H7 (cell line): ENCODE results near the gene LST1. TPM values are rescaled to one million over a fixed set of nuclear protein-coding genes. Genes with fewer than 3 reads are reported as not detected.

Source experiments
- DNase-seq: peaks from one replicate; pipeline ENCODE4 v3.0.0; 2012
- H3K27me3 ChIP-seq: 2 replicates; pipeline ENCODE4 v1.6.0; 2011; ENCODE audit warnings: mild to moderate bottlenecking, low read length; ENCODE audit not compliant: control insufficient read depth, insufficient read depth
- H3K36me3 ChIP-seq: replicated peaks from 2 replicates; pipeline ENCODE4 v1.5.1; 2011; ENCODE audit warnings: low read length; ENCODE audit not compliant: control insufficient read depth, insufficient read depth
- H3K4me3 ChIP-seq: 2 replicates; pipeline ENCODE4 v1.5.1; 2011; ENCODE audit warnings: low read depth, mild to moderate bottlenecking, control low read depth, low read length, moderate library complexity; ENCODE audit not compliant: insufficient read depth
- total RNA-seq: library from RNA; depleted of rRNA; stranded (reverse); fragments of >200 nt; shearing (Covaris generic); gene quantifications from 2 replicates; pipeline ENCODE4 v1.2.3, GENCODE V29; 2014; rRNA removed

The LST1 gene
- total RNA-seq, 1 experiment from 2014 or later = not detected

DNA sequence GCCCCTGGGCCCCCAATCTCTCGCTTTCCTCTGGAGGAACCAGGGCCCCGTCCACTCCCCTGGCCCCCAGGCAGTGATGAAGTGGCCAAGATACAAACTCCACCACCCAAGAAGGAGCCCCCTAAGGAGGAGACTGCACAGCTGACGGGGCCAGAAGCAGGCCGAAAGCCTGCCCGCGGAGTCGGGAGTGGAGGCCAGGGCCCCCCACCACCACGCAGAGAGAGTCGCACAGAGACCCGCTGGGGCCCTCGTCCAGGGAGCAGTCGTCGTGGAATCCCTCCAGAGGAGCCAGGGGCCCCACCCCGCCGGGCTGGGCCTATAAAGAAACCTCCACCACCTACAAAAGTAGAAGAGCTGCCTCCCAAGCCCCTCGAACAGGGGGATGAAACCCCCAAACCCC lies 45.1 kb downstream of the LST1 start:
- DNase-seq = no peak

DNA sequence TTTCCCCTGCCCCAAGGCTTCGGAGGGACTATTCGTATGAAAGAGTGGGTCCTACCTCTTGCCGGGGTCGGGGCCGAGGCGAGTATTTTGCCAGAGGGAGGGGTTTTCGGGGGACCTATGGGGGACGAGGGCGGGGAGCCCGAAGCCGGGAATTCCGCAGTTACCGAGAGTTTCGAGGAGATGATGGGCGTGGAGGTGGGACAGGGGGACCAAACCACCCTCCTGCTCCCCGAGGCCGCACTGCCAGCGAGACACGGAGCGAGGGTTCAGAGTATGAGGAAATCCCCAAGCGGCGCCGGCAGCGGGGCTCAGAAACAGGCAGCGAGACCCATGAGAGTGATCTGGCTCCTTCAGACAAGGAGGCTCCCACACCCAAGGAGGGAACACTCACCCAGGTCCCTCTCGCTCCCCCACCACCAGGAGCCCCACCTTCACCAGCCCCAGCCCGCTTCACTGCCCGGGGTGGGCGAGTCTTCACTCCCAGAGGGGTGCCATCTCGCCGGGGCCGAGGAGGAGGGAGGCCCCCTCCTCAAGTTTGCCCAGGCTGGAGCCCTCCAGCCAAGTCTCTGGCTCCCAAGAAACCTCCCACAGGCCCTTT lies 45.7 kb downstream of the LST1 start:
- Histone ChIP-seq H3K36me3 (peaks cover 83% of the 10 kb centered on the region), H3K27me3 (no peaks in the 10 kb centered on the region), H3K4me3 (no peak overlapping the region)
- no peak for DNase-seq

More for the DNA sequence above, 45.1 kb downstream of the LST1 start:
- peaks cover 85% of the 10 kb centered on the region for H3K36me3 ChIP-seq
- no peaks in the 10 kb centered on the region for H3K27me3 ChIP-seq
- H3K4me3 ChIP-seq = no peak overlapping the region

DNA sequence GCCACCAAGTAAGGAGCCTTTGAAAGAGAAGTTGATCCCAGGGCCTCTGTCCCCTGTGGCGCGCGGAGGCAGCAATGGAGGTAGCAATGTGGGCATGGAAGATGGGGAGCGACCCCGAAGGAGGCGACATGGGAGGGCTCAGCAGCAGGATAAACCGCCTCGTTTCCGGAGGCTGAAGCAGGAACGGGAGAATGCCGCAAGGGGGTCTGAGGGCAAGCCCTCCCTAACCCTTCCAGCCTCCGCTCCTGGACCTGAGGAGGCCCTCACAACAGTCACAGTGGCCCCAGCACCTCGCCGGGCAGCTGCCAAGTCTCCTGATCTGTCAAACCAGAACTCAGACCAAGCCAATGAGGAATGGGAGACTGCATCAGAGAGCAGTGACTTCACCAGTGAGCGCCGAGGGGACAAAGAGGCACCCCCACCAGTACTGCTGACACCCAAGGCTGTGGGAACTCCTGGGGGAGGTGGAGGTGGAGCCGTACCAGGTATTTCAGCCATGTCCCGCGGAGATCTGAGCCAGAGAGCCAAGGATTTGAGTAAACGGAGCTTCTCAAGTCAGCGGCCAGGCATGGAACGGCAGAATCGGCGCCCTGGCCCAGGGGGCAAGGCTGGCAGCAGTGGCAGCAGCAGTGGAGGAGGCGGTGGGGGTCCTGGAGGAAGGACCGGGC lies 46.3 kb downstream of the LST1 start:
- no peak overlapping the region for H3K4me3 ChIP-seq
- peaks cover 84% of the 10 kb centered on the region for H3K36me3 ChIP-seq
- DNase-seq = no peak
- H3K27me3 ChIP-seq = no peaks in the 10 kb centered on the region

- H3K36me3 ChIP-seq = peaks cover 77% of the 10 kb centered on the region
- no peak for DNase-seq
Measured at GRCh38 chr6:31633447-31633846, 47.4 kb downstream of the LST1 start.

GRCh38 chr6:31634131-31634530 lies 48.1 kb downstream of the LST1 start:
- peaks cover 71% of the 10 kb centered on the region for H3K36me3 ChIP-seq
- H3K4me3 ChIP-seq = no peak overlapping the region
- no peaks in the 10 kb centered on the region for H3K27me3 ChIP-seq
- DNase-seq = no peak

More at GRCh38 chr6:31633447-31633846, 47.4 kb downstream of the LST1 start:
- no peaks in the 10 kb centered on the region for H3K27me3 ChIP-seq
- H3K4me3 ChIP-seq = no peak overlapping the region

GRCh38 chr6:31634969-31635575 lies 49.0 kb downstream of the LST1 start:
- no peak for DNase-seq
- Histone ChIP-seq H3K36me3 (peaks cover 71% of the 10 kb centered on the region), H3K27me3 (no peaks in the 10 kb centered on the region), H3K4me3 (no peak overlapping the region)

GRCh38 chr6:31636698-31637596 lies 50.9 kb downstream of the LST1 start:
- DNase-seq = no peak
- H3K27me3 ChIP-seq = no peaks in the 10 kb centered on the region
- H3K4me3 ChIP-seq = no peak overlapping the region
- peaks cover 73% of the 10 kb centered on the region for H3K36me3 ChIP-seq

Other genes starting within 250 kb of the LST1 start
- 7.3 and 27.3 TPM in 2 replicates for gene HLA-B, start 229.1 kb upstream of the LST1 start, total RNA-seq
- 12.0 and 14.7 TPM in 2 replicates for gene MICA, start 182.7 kb upstream of the LST1 start, total RNA-seq
- 50.3 and 55.4 TPM in 2 replicates for gene MICB, start 88.1 kb upstream of the LST1 start, total RNA-seq
- gene MCCD1, start 57.3 kb upstream of the LST1 start, total RNA-seq = not detected in 2 replicates
- gene DDX39B, start 44.3 kb upstream of the LST1 start, total RNA-seq = 787 and 872 TPM in 2 replicates
- 3.5 and 7.0 TPM in 2 replicates for gene ATP6V1G2, start 39.7 kb upstream of the LST1 start, total RNA-seq
- 33.2 and 34.2 TPM in 2 replicates for gene NFKBIL1, start 38.7 kb upstream of the LST1 start, total RNA-seq
- 0.44 TPM in 1 of 2 replicates, not detected in the other for gene LTA, start 14.0 kb upstream of the LST1 start, total RNA-seq
- not detected in 2 replicates for gene TNF, start 10.7 kb upstream of the LST1 start, total RNA-seq
- 0.35 TPM in 1 of 2 replicates, not detected in the other for gene LTB, start 3.9 kb upstream of the LST1 start, total RNA-seq
- not detected in 2 replicates for gene NCR3, start 6.7 kb downstream of the LST1 start, total RNA-seq
- 0.48 and 1.4 TPM in 2 replicates for gene AIF1, start 29.0 kb downstream of the LST1 start, total RNA-seq
- gene PRRC2A, start 34.4 kb downstream of the LST1 start, total RNA-seq = 163 and 176 TPM in 2 replicates
- gene BAG6, start 66.4 kb downstream of the LST1 start, total RNA-seq = 320 and 331 TPM in 2 replicates
- 3.3 and 4.2 TPM in 2 replicates for gene APOM, start 69.6 kb downstream of the LST1 start, total RNA-seq
- gene C6orf47, start 74.5 kb downstream of the LST1 start, total RNA-seq = 17.3 and 17.6 TPM in 2 replicates
- gene GPANK1, start 78.7 kb downstream of the LST1 start, total RNA-seq = 28.6 and 33.3 TPM in 2 replicates
- gene CSNK2B, start 79.8 kb downstream of the LST1 start, total RNA-seq = 197 and 224 TPM in 2 replicates
- gene LY6G5B, start 83.7 kb downstream of the LST1 start, total RNA-seq = 2.9 and 4.2 TPM in 2 replicates
- gene LY6G5C, start 94.8 kb downstream of the LST1 start, total RNA-seq = 0.70 and 2.0 TPM in 2 replicates
- 35.7 and 39.7 TPM in 2 replicates for gene ABHD16A, start 117.0 kb downstream of the LST1 start, total RNA-seq
- gene LY6G6F, start 120.6 kb downstream of the LST1 start, total RNA-seq = not detected in 2 replicates
- gene LY6G6D, start 129.1 kb downstream of the LST1 start, total RNA-seq = 2.8 TPM in 1 of 2 replicates, not detected in the other
- not detected in 2 replicates for gene LY6G6C, start 135.5 kb downstream of the LST1 start, total RNA-seq
- not detected in 2 replicates for gene MPIG6B, start 137.1 kb downstream of the LST1 start, total RNA-seq
- gene DDAH2, start 143.0 kb downstream of the LST1 start, total RNA-seq = 83.6 and 99.2 TPM in 2 replicates
- gene CLIC1, start 150.3 kb downstream of the LST1 start, total RNA-seq = 456 and 621 TPM in 2 replicates
- gene MSH5, start 153.7 kb downstream of the LST1 start, total RNA-seq = 19.5 and 28.4 TPM in 2 replicates
- 1.8 and 7.7 TPM in 2 replicates for gene SAPCD1, start 176.4 kb downstream of the LST1 start, total RNA-seq
- 0.44 and 2.1 TPM in 2 replicates for gene VWA7, start 191.1 kb downstream of the LST1 start, total RNA-seq
- gene VARS1, start 209.5 kb downstream of the LST1 start, total RNA-seq = 114 and 115 TPM in 2 replicates
- 108 and 150 TPM in 2 replicates for gene LSM2, start 220.7 kb downstream of the LST1 start, total RNA-seq
- gene HSPA1L, start 229.0 kb downstream of the LST1 start, total RNA-seq = 0.15 and 0.55 TPM in 2 replicates
- 45.7 and 58.5 TPM in 2 replicates for gene HSPA1A, start 229.3 kb downstream of the LST1 start, total RNA-seq
- 63.3 and 70.4 TPM in 2 replicates for gene HSPA1B, start 241.5 kb downstream of the LST1 start, total RNA-seq